LNCaP clone FGC (cell line): ENCODE results near the gene RNASE11.

ENCODE experiments used
- DNase-seq: peaks from one replicate; pipeline ENCODE4 v3.0.0-alpha.2; 2011; ENCODE audit warnings: low read depth
- H3K4me3 ChIP-seq: 2 replicates; pipeline ENCODE4 v1.5.1; 2011; ENCODE audit warnings: mild to moderate bottlenecking, low read depth, low read length, control low read depth
- CTCF ChIP-seq: IDR thresholded peaks from 2 replicates; pipeline ENCODE4 v1.5.1; 2012; ENCODE audit warnings: mild to moderate bottlenecking; ENCODE audit not compliant: control insufficient read depth, insufficient read depth; ENCODE audit errors: extremely low read depth

RNASE11 gene

GRCh38 chr14:20613094-20614037 is 25.6 kb upstream of the RNASE11 start:
- peak overlapping the region; percentile 66 for H3K4me3 ChIP-seq
- DNase-seq: peak; percentile 97
- peak; percentile 69 for TF ChIP-seq CTCF

- H3K4me3 ChIP-seq: peak overlapping the region; percentile 66
- TF ChIP-seq CTCF: no peak
- DNase-seq: no peak
Measured at GRCh38 chr14:20612403-20612802, 24.6 kb upstream of the RNASE11 start.

- no peak overlapping the region for H3K4me3 ChIP-seq
- TF ChIP-seq CTCF: no peak
Measured at GRCh38 chr14:20611277-20611676, 23.5 kb upstream of the RNASE11 start.

GRCh38 chr14:20610002-20610765 is 22.4 kb upstream of the RNASE11 start:
- TF ChIP-seq CTCF: no peak
- peak overlapping the region; percentile 78 for H3K4me3 ChIP-seq
- no peak for DNase-seq

More at GRCh38 chr14:20611277-20611676, 23.5 kb upstream of the RNASE11 start:
- DNase-seq: no peak

GRCh38 chr14:20609215-20610001 is 21.6 kb upstream of the RNASE11 start:
- DNase-seq: peak; percentile 76
- TF ChIP-seq CTCF: peak; percentile 92
- H3K4me3 ChIP-seq: peak overlapping the region; percentile 78

GRCh38 chr14:20608383-20609110 is 20.7 kb upstream of the RNASE11 start:
- DNase-seq: no peak
- 0 out of 2 replicates have a peak overlapping the region, but pooled peaks have one; percentile 0 for H3K4me3 ChIP-seq
- TF ChIP-seq CTCF: no peak
